ENCODE measurements around the gene IGFBPL1. TPM values are rescaled to one million over a fixed set of nuclear protein-coding genes. Genes with fewer than 3 reads are reported as not detected.

Gene IGFBPL1
- total and polyA plus RNA-seq, 2 of the 13 experiments (the other 11 are each of a cell fraction or from before 2014, with no cell fraction given) = 0.24 TPM; not detected in 1

GRCh38 chr9:38380872-38381534 lies 43.3 kb downstream of the IGFBPL1 start (continued):
- peak; percentile 80; the same call in 1 of the 2 replicates for TF ChIP-seq ZNF614 (CRISPR knock-in tag; IDR thresholded peaks at IDR 0.05; ENCODE audit: borderline replicate concordance)
- no peak for TF ChIP-seq MBD4 (IDR thresholded peaks at IDR 0.05; ENCODE audit: borderline replicate concordance, low read length)
- TF ChIP-seq HOXA3 (CRISPR knock-in tag; IDR thresholded peaks at IDR 0.05) = peak; percentile 92
- peak; percentile 84 for TF ChIP-seq TCF7 (IDR thresholded peaks at IDR 0.05; ENCODE audit: low read depth)
- peak; percentile 86 for TF ChIP-seq ZNF878 (CRISPR knock-in tag; IDR thresholded peaks at IDR 0.05)
- TF ChIP-seq HOXD1 (CRISPR knock-in tag; IDR thresholded peaks at IDR 0.05) = peak; percentile 82
- no peak for TF ChIP-seq DBP (CRISPR knock-in tag; IDR thresholded peaks at IDR 0.05; ENCODE audit: not compliant biosample characterization)
- TF ChIP-seq ZSCAN9 (CRISPR knock-in tag; IDR thresholded peaks at IDR 0.05; ENCODE audit: borderline replicate concordance) = peak; percentile 71; the same call in 1 of the 2 replicates
- peak; percentile 68 for TF ChIP-seq RCOR2 (CRISPR knock-in tag; IDR thresholded peaks at IDR 0.05)
- TF ChIP-seq ZNF263 (CRISPR knock-in tag; IDR thresholded peaks at IDR 0.05) = peak; percentile 77; the same call in 1 of the 2 replicates
- peak; percentile 82 for TF ChIP-seq ZNF687 (CRISPR knock-in tag; IDR thresholded peaks at IDR 0.05)
- peak; percentile 79 for TF ChIP-seq IRF2 (CRISPR knock-in tag; IDR thresholded peaks at IDR 0.05)
- TF ChIP-seq TRAFD1 (CRISPR knock-in tag; IDR thresholded peaks at IDR 0.05; ENCODE audit: borderline replicate concordance) = no peak
- TF ChIP-seq ZBED4 (CRISPR knock-in tag; IDR thresholded peaks at IDR 0.05; ENCODE audit: borderline replicate concordance) = peak; percentile 82; the same call in 1 of the 2 replicates
- no peak for TF ChIP-seq STAT5B (CRISPR knock-in tag; IDR thresholded peaks at IDR 0.05)
- TF ChIP-seq ZNF674 (CRISPR knock-in tag; IDR thresholded peaks at IDR 0.05; ENCODE audit: low read depth) = no peak
- TF ChIP-seq ATF2 (CRISPR knock-in tag; IDR thresholded peaks at IDR 0.05) = peak; percentile 79
- TF ChIP-seq SP5 (CRISPR knock-in tag; IDR thresholded peaks at IDR 0.05; ENCODE audit: borderline replicate concordance, low read depth) = peak; percentile 77

All from HepG2 (cell line).